NAMALWA (cell line): ENCODE data around the gene RPS23.

ENCODE experiments used
- DNase-seq: peaks from one replicate; pipeline ENCODE4 v3.0.0-alpha.2; 2015; ENCODE audit warnings: low spot score

RPS23 gene

GRCh38 chr5:82244151-82244550 lies 34.0 kb downstream of the RPS23 start:
- DNase-seq: no peak

- no peak for DNase-seq
These were observed 43.3 kb downstream of the RPS23 start for GRCh38 chr5:82234885-82235284.

- peak; percentile 83 for DNase-seq
These were observed 52.5 kb downstream of the RPS23 start for GRCh38 chr5:82225525-82226172.
